ENCODE results near the gene WBP11.
"Not testable (repeated sequence)": the region's sequence is repeated elsewhere in the genome, so short reads cannot be mapped to it uniquely, and the experiment has no call there.

Gene WBP11

GRCh38 chr12:14770496-14771461, 32.5 kb downstream of the WBP11 start:
- DNase-seq = peak; percentile 87

GRCh38 chr12:14769969-14770495, 33.2 kb downstream of the WBP11 start:
- peak; percentile 89 for DNase-seq

- DNase-seq = peak; percentile 38
These were observed 33.8 kb downstream of the WBP11 start for GRCh38 chr12:14769466-14769968.

- peak; percentile 56 for DNase-seq
These were observed 34.4 kb downstream of the WBP11 start for GRCh38 chr12:14768823-14769405.

GRCh38 chr12:14767617-14768016, 35.7 kb downstream of the WBP11 start:
- no peak for DNase-seq

GRCh38 chr12:14766649-14767215, 36.5 kb downstream of the WBP11 start:
- no peak for DNase-seq

- not testable (repeated sequence) for DNase-seq
These were observed 37.3 kb downstream of the WBP11 start for GRCh38 chr12:14766020-14766419.

- no peak for DNase-seq
These were observed 37.9 kb downstream of the WBP11 start for GRCh38 chr12:14765398-14765797.

GRCh38 chr12:14759711-14760280, 43.5 kb downstream of the WBP11 start:
- DNase-seq = not testable (repeated sequence)

- no peak for DNase-seq
These were observed 46.7 kb downstream of the WBP11 start for GRCh38 chr12:14756334-14757143.

- no peak for DNase-seq
These were observed 51.3 kb downstream of the WBP11 start for GRCh38 chr12:14751986-14752385.

- no peak for DNase-seq
These were observed 60.2 kb downstream of the WBP11 start for GRCh38 chr12:14743061-14743460.

- DNase-seq = no peak
These were observed 61.3 kb downstream of the WBP11 start for GRCh38 chr12:14741942-14742341.

GRCh38 chr12:14741153-14741552, 62.1 kb downstream of the WBP11 start:
- DNase-seq = no peak

GRCh38 chr12:14736441-14736840, 66.8 kb downstream of the WBP11 start:
- DNase-seq = not testable (repeated sequence)

Measured in stimulated activated naive CD4-positive, alpha-beta T cell treated with Interleukin-2 at 50 U/mL for 16 hours (primary cell).